COLO668 (cell line): ENCODE data around the gene DRICH1.
A peak's percentile ranks its signal among the peaks of the same experiment; 100 is the strongest.
"Not testable (repeated sequence)": the region's sequence is repeated elsewhere in the genome, so short reads cannot be mapped to it uniquely, and the experiment has no call there.

Experiments
- DNase-seq: peaks from one replicate; lab custom pipeline; 2025; ENCODE audit not compliant: unreplicated experiment; lab: John Stamatoyannopoulos, UW

DRICH1 gene

DNA sequence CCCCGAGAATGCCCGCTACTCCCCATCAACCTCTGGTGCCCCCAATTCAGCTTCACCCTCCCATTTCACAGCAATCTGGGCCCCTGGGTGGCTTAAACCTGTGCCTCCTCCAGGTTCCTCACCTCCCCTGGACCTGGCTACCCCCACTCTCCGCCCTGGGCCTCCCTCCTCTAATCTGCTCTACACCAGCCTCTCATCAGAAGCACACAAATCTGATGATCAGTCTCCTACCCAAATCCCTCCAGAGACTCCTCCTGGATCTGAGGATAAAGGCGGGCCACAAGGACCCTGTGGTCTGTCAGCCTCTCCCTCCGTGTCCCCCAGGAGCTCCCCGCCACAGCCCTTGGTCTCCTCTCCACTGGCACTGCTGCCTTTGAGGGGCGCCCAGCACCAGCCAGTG, 28.9 kb downstream of the DRICH1 start:
- DNase-seq: no peak

GRCh38 chr22:23598805-23599518, 33.2 kb downstream of the DRICH1 start:
- no peak for DNase-seq

- DNase-seq: not testable (repeated sequence)
Observed at GRCh38 chr22:23597576-23598268, 34.4 kb downstream of the DRICH1 start.

GRCh38 chr22:23595904-23596303, 36.2 kb downstream of the DRICH1 start:
- not testable (repeated sequence) for DNase-seq

GRCh38 chr22:23591846-23592245, 40.3 kb downstream of the DRICH1 start:
- DNase-seq: no peak

DNA sequence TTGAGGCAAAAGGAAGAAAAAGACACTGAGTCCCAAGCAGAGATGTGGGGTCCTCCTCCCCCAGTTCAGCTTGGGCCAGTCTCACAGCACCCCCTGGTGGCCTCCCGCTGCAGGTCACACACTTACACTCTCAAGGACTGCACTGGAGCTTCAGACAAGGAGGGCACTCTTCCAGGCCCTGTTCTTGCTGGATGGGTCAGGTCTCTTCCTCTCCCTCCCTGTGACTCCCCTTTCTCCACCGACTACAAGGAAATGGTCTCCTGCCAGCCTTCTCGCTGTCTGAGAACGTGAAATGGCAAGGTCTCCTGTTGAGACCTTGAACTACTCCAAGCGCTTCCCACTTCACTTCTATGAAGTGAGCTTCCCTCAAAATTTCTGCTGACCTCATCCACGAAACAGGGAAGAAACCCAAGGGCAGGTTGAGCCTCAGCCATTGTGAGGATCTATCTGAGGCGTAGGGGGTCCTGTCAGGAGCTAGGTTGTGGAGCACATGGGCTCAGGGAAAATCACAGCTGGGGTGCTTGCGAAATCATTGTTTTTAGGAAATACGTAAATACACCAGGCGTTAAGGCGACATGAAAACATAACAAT, 40.8 kb downstream of the DRICH1 start:
- DNase-seq: peak; percentile 40

DNA sequence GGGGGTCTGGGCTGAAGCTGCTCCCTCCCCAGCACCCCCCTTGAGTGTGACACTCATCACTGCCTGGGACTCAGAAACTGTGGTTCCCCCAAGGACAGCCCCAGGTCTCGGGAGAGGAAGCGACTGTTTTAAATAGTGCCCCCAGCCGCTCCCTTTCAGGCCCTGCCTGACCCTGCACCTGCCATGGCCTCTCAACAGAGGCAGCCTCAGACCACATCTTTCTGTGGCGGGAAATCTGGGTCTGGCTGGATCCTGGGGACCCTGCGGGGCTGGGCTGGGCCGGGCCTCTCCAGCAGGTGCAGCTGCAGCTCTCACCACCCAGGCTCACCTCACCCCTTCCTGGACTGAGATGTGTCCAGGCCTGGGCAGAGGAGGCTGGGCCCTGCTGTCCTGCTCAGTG, 48.3 kb downstream of the DRICH1 start:
- no peak for DNase-seq

DNA sequence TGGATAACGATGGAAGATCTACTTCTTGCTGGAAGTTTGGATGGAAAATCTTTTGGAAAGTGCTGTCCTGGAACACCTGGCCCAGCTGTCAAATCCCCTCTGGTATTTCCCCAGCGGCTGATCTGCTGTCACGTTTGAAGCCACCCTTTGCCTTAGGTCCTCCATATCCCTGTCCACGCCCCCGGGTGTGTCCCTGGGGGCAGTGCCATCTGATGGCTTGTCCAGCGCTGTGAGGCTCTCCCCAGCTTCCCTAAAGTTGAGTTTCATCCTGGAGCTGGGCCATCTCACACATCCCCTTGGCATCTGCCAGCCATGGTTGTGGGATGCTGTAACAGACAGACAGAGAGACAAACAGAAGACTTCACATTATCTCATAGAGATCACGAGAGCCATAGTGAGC, 49.0 kb downstream of the DRICH1 start:
- no peak for DNase-seq

DNA sequence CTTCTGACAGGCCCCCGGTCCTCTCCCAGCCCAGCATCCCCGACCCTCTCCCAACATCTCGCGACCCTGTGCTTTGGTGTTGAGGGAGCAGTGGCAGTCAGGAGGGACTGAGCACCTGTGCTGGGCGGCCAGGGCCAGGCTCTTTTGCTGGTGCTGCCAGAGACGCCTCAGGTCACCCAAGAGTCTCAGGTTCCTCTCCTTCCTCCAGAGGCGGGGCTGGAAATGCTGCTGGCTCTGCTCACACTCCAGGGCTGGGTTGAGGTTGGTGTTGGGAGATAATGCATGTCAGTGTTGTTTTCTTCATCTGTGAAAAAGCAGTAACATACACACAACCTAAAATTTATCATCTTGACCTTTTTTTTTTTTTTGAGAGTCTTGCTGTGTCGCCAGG, 50.9 kb downstream of the DRICH1 start:
- no peak for DNase-seq

DNA sequence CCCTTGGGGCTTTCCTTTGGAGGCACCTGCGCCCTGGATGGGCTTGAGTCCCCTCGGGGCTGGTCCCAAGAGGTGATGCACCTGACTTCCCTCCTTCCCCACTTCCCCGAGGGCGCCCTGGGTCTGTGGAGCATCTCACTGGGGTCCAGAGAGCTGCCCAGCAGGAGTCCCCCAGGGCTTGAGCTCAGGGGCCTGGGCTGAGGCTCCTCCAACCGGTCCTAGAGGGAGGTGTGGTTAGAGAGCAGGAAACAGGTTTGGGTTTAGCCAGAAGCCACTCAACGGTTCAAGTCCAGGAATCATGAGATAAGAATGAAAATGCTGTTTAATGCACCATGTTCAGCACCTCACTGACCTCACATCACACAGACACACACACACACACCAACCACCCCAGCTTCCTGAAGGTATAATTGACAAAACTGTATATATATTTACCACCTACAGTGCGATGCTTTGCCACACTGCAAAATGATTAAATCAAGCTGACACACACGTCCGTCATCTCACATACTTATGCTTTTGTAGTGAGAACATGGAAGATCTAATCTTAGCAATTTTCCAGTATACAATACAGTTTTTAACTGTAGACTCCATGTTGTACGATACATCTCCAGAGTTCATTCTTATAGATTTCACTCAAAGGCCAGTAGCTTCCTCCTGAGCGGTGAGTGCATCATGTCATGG, 51.4 kb downstream of the DRICH1 start:
- no peak for DNase-seq

DNA sequence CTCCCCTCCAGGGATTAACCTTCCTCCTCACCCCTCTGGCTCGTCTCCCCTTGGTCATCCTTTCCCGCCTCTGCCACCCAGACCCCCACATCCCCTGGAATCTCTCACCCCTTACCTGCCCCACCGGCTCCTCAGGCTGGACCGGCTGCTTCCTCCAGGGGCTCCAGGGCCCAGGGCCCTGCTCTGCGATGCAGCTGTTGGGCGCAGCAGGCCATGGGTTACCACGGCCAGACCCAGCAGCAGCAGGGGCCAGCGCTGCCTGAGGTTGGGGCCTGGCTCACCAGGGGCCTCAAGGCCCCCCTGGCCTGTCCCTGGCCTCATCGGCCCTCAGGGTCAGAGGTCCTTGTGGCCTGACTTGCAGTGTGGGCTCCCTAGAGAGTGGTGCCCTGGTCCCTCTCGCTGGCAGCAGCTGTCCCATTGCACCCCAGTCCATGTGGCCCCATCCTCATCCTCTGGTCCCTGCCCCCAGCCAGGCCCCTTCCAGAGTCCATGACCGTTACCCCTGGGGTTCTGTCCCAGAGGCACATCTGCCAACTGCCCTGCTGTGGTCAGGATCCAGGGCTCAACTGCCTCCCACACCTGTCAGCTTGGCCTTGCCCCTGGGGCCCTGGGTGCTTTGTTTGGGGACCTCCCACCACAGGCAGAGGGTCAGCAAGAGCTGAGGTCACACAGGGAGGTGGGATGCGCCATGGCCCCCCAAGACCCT, 52.1 kb downstream of the DRICH1 start, which contains the start of gene IGLL1:
Gene IGLL1, minus strand, starts transcription at position 421 of the 706 bp plus-strand sequence. Its CDS starts 100 bp downstream, at position 321.
- DNase-seq: no peak

DNA sequence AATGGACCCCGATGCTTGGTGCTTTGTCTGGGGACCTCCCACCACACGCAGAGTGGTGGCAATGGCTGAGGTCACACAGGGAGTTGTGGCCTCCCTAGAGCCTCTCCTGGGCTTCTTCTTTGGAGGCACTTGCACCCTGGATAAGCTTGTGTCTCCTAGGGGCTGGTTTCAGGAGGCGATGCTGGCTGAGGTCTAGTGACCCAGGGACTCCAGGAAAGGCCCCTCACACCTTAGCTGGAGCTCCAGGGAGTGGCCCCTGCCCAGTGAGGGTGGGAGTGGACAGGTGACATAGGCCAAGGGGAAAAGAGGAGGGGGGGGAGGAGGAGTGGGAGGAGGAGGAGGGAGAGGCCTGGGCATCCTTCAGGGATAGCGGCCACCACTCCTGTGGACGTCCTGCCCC, 52.8 kb downstream of the DRICH1 start:
- no peak for DNase-seq

GRCh38 chr22:23578306-23578705, 53.8 kb downstream of the DRICH1 start:
- no peak for DNase-seq

DNA sequence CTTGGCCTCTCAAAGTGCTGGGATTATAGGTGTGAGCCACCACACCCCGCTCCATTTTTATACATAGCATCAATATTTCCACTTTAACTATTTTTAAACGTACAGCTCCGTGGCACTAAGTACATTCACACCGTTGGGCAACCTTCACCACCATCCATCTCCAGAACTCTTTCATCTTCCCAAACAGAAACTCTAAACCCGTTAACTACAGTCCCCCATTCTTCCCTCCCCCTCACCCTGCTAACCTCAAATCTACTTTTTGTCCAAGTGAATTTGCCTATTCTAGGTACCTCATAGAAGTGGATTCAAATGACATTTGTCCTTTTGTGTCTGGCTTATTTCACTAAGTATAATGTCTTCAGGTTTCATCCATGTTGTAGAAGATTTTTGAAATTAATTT, 55.4 kb downstream of the DRICH1 start:
- DNase-seq: no peak

DNA sequence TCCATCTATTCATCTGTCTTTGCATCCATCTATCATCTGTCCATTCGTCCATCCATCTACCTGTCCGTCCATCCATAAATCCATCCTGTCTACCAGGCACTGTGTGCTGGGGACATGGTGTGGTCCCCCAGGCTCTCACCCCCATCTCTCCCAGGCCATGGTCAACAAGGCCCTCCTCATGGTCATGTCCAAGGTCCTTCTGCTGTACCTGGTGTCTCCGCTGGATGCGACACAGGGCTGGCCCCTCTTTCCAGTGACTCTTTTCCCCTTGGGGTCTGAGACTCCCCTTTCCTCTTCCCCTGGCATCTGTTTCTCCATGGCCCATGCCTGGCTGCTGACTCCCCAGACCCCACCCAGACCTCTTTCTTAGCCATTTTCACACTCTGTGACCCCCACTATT, 56.5 kb downstream of the DRICH1 start:
- DNase-seq: no peak

- no peak for DNase-seq
Observed at GRCh38 chr22:23574877-23575276, 57.2 kb downstream of the DRICH1 start.

DNA sequence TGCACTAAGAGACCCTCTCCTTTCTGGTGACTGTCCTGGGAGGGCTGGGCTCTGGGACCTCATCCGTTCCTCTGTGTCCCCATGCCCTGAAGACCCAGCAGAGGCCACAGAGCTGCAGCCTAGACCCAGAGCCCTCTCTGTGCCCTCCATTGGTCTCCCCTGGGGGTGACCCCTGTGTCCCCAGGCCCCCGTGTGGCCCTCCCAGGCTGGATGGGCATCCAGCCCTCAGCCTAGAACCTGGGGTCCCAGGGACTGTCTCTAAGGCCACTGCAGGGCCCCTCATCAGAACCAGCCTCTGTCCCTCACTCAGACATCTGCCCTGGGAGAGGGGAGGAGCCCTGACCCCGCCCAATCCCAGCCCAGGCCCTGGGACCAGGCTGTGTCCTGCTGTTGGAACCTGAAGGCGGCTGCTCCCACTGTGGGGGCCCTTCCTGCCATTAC, 57.7 kb downstream of the DRICH1 start:
- DNase-seq: no peak

DNA sequence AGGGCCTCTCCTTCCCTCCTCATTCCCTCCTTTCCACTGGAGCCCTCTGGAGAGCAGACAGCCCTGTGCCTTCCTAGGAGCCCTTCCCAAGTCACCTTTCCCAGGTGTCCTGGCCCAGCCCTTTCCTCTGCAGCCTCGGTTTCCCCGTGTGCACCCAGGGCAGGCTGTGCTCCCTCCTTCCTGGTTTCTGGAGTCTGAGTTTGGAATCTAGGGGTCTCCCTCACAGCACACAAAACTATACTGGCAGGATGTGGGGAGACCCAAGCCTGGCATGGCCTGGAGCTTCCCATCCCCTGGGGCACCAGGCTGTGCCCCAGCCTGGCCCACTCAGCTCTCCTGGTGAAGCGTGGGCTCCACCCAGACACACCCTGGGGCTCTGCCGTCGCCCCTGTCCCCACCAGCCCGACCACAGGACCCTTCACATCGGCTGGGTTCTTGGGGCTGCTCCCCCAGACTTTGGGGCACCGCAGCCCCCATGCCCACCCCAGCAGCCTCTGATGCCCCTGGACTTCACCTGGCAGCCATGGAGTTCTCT, 58.4 kb downstream of the DRICH1 start:
- not testable (repeated sequence) for DNase-seq

- DNase-seq: not testable (repeated sequence)
Observed at GRCh38 chr22:23573106-23573505, 59.0 kb downstream of the DRICH1 start.

- DNase-seq: no peak
Observed at GRCh38 chr22:23571486-23571885, 60.6 kb downstream of the DRICH1 start.

DNA sequence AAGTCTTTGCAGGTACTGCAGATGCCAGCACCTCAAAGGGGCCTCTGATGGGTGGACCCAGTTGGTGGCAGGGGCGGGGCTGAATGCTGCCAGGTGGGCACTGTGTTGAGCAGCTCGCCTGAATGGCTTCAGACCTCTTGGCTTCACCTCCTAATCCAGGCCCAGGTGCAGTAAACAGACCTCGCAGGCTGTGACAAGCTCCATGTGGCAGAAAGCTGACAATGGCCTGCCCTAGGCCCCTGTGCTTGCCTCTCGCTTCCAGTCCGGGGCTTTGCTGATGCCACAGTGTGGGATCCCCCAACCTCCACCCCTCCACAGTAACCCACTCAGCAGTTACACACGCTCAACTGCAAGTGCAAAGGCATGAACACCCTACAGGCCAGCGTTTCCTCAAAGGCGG, 61.4 kb downstream of the DRICH1 start:
- DNase-seq: no peak
